Measurements from ENCODE around the gene CCNK.

Gene CCNK

GRCh38 chr14:99519931-99520421, 38.8 kb downstream of the CCNK start:
- no peak for DNase-seq (ENCODE audit: low spot score)

DNA sequence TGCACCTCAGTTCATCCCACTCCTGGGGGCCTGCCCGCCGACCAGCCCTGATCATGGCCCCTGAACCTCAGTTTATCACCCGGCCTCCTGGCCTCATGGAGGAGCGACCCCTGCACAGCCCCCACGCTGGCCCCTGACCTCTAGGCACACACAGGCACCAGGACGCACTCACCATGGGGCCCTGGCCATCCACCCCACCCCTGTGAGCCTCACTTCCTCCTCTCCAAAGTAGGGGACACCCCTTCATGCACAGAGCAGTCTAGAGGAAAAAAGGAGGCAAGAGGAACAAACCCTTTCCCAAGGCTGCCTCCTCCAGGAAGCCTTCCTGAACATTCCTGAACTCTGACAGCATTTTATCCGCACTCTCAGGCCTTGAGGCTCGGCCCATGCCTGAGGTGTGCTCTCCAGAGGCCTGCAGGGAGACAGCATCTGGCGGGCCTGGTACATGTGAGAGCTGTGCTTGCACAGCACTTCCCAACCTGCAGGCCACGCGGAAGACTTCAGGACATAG, 39.4 kb downstream of the CCNK start:
- no peak for DNase-seq (ENCODE audit: low spot score)

DNA sequence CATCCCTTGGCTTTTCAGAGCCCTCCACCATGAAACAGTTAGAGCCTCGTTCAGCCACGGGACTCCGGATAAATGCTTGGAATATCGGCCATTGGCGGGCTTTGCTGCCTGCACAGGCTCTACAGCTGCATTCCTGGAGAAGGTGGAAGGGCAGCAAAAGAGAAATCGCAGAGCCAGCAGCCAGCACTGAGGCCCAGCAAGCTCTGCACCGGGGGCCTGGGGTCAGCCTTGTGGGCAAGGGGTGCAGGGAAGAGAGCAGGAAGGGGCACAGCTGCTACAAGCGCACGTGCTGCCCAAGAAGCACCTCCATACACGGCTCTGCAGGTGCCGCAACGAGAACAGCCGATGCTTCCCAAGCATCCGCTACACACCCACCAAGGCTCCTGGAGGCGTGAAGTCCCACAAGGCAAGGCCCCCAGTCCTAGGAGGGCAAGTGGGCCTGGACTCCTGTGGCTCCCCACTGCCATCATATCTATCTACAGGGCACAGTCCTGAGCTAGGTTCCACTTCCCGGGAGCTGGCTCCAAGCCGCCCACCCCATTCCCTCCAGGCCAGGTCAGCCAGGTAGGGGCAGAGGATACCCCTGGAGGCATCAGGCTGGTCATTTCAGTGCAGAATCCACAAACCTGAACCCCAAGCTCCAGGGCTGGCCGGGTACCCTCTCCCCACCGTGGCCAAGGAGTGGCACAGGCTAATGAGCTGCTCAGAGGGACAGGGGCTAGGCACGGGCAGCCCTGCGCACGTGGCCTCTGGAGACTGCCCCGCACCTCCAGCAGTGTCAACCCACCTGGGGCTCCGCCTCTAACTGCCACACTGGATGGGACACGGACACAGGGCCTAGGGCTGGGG, 40.2 kb downstream of the CCNK start:
- DNase-seq (ENCODE audit: low spot score) = no peak

- no peak for DNase-seq (ENCODE audit: low spot score)
Measured at GRCh38 chr14:99522025-99522401, 40.8 kb downstream of the CCNK start.

DNA sequence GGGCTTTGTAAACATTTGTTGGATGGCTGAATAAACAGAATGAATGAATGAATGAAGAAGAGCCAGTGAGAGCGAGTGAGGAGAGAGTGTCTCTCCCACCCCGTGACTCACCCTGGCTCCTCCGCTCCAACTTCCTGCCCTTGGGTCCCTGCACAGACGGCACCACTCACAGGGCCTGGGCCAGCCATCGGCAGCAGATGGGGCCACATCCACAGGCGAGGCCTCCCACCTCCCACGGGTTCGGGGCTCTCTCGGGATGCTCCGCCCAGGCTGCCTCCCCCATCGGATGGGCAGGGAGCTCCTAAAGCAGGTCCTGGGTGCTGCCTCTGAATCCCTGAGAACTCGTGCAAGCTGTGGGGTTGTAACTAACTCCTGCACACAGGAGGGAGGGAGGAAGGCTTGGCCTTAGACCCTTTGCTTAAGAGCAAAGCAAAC, 41.3 kb downstream of the CCNK start:
- no peak for DNase-seq (ENCODE audit: low spot score)

GRCh38 chr14:99522934-99523703, 41.9 kb downstream of the CCNK start:
- no peak for DNase-seq (ENCODE audit: low spot score)

DNA sequence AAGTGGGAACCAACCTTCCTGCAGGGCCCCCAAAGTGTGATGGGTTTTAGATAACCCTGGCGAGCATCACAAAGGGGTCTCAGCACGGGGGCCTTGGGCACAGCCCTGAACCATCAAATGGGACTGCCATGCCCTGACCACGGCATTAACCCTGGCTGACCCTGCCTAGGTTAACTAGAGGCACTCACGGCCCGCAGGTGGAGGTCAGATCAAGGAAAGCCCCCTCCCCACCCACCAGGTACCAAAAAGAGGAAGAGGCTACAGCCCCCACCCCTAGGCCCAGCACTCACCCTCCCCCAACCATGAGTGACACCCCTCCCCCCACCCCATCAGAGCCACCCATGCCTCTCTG, 42.5 kb downstream of the CCNK start:
- DNase-seq (ENCODE audit: low spot score) = no peak

GRCh38 chr14:99524091-99524661, 43.0 kb downstream of the CCNK start:
- DNase-seq (ENCODE audit: low spot score) = no peak

- DNase-seq (ENCODE audit: low spot score) = no peak
Measured at GRCh38 chr14:99524804-99525698, 43.8 kb downstream of the CCNK start.

- DNase-seq (ENCODE audit: low spot score) = no peak
Measured at GRCh38 chr14:99525699-99526080, 44.5 kb downstream of the CCNK start.

DNA sequence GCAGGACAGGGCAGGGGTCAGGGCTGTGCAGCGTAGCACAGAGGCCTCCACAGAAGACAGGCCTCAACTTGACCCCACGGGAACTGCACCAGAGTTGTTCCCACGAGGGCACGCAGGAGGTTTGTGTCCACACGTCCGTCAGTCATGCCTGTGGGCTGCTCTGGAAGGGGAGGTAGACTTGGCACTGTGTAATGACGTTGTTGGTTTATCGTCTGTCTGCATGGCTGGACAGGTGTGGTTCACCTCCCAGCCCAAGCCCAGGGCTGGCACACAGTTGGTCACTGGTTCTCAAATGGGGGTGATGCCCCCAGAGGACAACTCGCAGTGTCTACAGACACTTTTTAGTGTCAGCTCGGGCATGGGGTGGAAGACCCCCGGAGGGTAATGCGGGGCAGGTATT, 45.8 kb downstream of the CCNK start:
- DNase-seq (ENCODE audit: low spot score) = no peak

DNA sequence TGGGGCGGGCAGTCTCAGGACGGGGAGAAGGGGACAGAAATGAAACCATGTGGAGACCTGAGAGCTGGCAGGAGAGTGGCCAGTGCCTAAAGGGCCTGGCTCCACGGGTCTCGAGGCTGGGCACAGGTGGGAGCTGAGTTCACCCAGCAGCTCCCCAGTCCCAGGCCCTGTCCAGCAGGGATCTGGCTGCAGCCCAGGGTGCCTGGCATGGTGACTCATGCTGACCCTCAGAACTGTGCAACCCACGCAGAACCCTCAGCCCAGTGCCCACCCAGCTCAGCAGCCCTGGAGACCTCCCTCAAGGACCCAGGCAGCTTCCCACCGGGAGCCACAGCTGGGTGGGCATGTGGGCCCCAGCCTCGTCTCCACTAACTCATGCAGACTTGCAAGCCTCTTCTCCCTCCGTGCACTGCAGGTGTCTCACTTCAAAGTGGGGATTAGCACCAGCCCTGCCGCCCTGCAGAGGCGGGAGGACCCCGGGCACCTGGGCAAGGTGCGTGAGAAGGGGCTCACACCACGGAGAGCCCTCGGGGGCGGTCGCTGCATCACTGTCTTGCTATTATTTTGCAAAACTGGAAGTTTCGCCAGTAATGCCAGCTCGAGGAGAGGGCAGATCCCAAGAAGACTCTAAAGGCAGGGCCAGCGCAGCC, 46.3 kb downstream of the CCNK start:
- DNase-seq (ENCODE audit: low spot score) = no peak

DNA sequence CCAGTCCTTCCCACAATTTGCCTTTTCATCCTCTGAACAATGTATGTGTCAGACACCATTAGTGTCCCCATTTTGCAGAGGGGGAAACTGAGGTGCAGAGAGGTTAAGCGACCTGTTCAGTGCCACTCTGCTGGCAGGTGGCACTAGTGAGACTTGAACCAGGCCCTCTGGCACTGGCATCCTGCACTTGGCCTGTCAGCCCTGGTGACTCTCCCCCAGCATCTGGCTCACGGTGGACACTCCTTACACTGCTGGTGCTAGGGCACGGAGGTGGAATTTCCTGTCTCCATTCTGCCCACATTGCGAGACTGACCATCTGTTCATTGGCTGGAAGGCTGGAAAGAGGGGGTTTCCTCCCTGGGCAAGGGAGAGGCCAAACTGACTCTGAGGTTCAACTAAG, 48.7 kb downstream of the CCNK start:
- DNase-seq (ENCODE audit: low spot score) = no peak

- DNase-seq (ENCODE audit: low spot score) = no peak
Measured at GRCh38 chr14:99530407-99531155, 49.4 kb downstream of the CCNK start.

DNA sequence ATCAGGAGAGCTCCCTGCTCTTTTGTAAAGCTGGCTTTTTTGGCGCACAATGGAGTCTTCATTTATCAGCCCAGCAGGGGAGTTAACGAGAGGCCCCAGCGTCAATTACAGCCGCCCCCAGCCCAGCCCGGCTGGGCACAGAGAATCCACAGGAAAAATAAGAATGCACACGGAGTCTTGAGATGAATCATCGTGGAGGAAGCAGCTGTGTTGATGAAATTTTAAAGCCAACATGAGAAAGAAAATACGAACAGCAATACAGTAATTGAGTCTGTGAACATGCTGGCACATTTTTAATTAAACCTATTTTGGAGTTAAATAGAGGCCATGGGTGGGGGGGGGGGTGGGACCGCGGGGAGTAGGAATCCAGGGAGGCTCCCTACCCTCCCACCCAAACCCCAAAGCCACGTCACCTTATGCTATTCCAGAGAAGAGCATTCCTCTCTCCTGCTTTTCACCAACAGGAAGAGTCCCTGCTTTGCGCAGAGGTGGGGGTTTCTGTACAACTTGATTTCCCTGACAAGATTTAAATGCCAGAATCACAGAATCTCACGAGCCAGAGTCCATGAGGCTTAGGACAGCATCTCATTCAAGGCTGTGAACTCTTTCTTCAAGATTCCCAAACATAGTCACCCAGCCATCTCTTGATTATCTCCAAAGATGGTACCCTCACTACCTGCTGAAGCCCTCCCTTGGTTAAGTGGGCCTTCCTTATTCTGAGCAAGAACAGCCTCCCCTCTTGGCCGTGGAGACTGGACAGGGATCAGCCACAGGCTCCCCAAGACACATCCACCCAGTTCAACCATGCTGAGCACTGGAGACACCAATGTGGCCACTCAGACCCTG, 50.3 kb downstream of the CCNK start:
- DNase-seq (ENCODE audit: low spot score) = no peak

DNA sequence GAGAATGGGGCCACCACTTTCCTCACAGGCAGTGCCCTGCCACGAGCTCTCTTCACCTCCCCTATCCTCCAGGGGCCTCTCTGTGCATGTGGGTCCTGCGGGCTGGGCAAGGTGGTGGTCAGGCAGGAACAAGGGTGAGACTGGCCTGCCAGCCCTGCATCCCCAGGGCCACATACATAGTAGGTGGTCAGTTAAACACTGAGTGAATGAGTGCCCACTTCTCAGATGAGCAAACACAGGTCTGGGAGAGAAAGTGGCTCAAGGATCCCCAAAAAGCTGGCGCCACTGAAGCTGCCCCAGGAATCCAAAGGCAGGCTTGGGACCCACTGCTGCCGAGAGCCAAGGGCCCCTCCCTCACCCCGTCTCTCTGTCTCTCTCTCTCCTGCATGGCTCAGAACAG, 51.1 kb downstream of the CCNK start:
- DNase-seq (ENCODE audit: low spot score) = no peak

- DNase-seq (ENCODE audit: low spot score) = no peak
Measured at GRCh38 chr14:99534333-99534732, 53.1 kb downstream of the CCNK start.

DNA sequence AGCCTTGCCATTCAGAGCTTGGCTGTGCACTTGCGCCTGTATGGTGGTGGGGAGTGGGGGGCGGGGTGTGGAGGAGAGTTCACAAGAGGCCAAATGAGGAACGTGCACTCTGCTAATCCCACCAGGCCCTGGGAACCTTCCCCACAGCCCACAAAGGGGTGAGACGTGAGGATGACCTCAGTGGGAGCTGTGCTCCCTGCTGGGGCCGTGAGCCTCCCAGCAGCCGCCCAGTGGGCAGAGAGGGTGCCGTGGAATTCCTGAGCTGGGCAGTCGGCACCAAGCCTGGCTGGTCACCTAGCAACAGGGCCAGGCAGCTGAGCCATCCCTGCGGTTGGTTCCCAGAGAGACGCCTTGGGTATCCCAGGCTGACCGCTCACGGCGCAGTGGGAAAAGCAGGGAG, 53.7 kb downstream of the CCNK start:
- DNase-seq (ENCODE audit: low spot score) = no peak

- no peak for DNase-seq (ENCODE audit: low spot score)
Measured at GRCh38 chr14:99535448-99535847, 54.2 kb downstream of the CCNK start.
